Psoas muscle (tissue), 8 donors: Measurements from ENCODE around the gene RFX8. TPM values are rescaled to one million over a fixed set of nuclear protein-coding genes. Genes with fewer than 3 reads are reported as not detected.

ENCODE experiments used
- ATAC-seq, 4 donors: fragments of 200-7000 bp; cut with Tn5 transposase; one replicate each; pipeline ENCODE4 v1.9.1; 2020; ENCODE audit warnings: moderate library complexity in 3 of 4, mild to moderate bottlenecking in 2 of 4
- DNase-seq, 2 donors: peaks; one replicate each; pipeline ENCODE4 v3.0.0-alpha.2; 2020
- H3K27ac ChIP-seq: fragments of 200-600 bp; one replicate; pipeline ENCODE4 v1.8.0; 2022
- H3K27me3 ChIP-seq, 3 donors: fragments of 200-600 bp in 1 of 3; one replicate each; pipeline versions ENCODE4 v1.6.1 to v1.8.0; 2013 to 2022; ENCODE audit warnings: low read length in 2 of 3, mild to moderate bottlenecking in 2 of 3, moderate library complexity in 1 of 3; ENCODE audit not compliant: insufficient read depth in 3 of 3
- H3K36me3 ChIP-seq, 2 donors: fragments of 200-600 bp in 1 of 2; one replicate each; pipeline versions ENCODE4 v1.6.1 to v1.8.0; 2013 to 2022; ENCODE audit warnings: low read depth in 1 of 2, mild to moderate bottlenecking in 1 of 2, moderate library complexity in 1 of 2; ENCODE audit not compliant: insufficient read depth in 1 of 2
- H3K4me1 ChIP-seq: fragments of 200-600 bp; one replicate; pipeline ENCODE4 v1.8.0; 2022
- H3K4me3 ChIP-seq: fragments of 200-600 bp; one replicate; pipeline ENCODE4 v1.8.0; 2022; ENCODE audit warnings: mild to moderate bottlenecking
- H3K9me3 ChIP-seq: fragments of 200-600 bp; one replicate; pipeline ENCODE4 v1.8.0; 2022
- CTCF ChIP-seq: fragments of 200-600 bp; IDR thresholded peaks from one replicate; pipeline ENCODE4 v1.8.0; 2022; ENCODE audit warnings: antibody characterized with exemption
- WGBS, 3 donors: extraction: QIAGEN DNeasy Blood & Tissue Kit; methylation state at CpG; one replicate each; pipeline versions ENCODE4 v1.1.6 to v1.1.7; 2013; 5-methylcytosine and 5-hydroxymethylcytosine counted together
- intact Hi-C, 2 donors: fragments of 100-400 bp; cut with DNase I; formaldehyde crosslinking; loops; one replicate each; pipeline versions ENCODE4 v1.11.0 to v1.14.2; 2022
- polyA plus RNA-seq, 3 donors: library from polyadenylated mRNA; stranded (reverse); fragments of 200-250 nt; gene quantifications; one replicate each; pipeline ENCODE4 v1.2.3, GENCODE V29; 2013
- total RNA-seq, 4 donors: library from RNA; stranded (reverse); fragmentation: NEBNext Ultra II Directional in 2 of 4; extraction: Animal tissue kit (Norgen Biotek cat#: 25700) in 2 of 4; gene quantifications; one replicate each; pipeline versions ENCODE4 v1.2.1 to v1.2.4, GENCODE V29; 2021 to 2023
- donor health status: healthy with polysubstance abuse.
- donor health status: DM: no; HTN: no; CAD: no; lungs with moderate emphysema.
- donor health status: Bipolar disorder and iron deficiency.
- donor health status: healthy.
- donor health status: DM: yes; HTN: yes; CAD: no.
- donor health status: DM: no; HTN: no; CAD: no.
- donor health status: DM: no; HTN: no; CAD: no.
- donor health status: DM: yes; HTN: yes; CAD: no.

The RFX8 gene
- total and polyA plus RNA-seq, 7 donors, result 0.03 to 0.29 (median 0.12) TPM; not detected in 4

- Histone ChIP-seq H3K27ac (no peak overlapping the region), H3K9me3 (no peaks in the 10 kb centered on the region), H3K4me1 (no peaks in the 10 kb centered on the region), H3K4me3 (no peak overlapping the region), H3K36me3 (no peaks in the 10 kb centered on the region), H3K27me3 (peaks cover 0 to 17% (median 3%) of the 10 kb centered on the region in 3 donors)
- TF ChIP-seq CTCF, result no peak
- ATAC-seq (no peak), DNase-seq (no peak)
- WGBS, 3 donors, result 91 to 100% (median 100%) methylated on average over 1 of the region's 1 CpG
- intact Hi-C loops, result no loop called here
These were observed 71.2 kb downstream of the RFX8 start for GRCh38 chr2:101403745-101404144.

DNA sequence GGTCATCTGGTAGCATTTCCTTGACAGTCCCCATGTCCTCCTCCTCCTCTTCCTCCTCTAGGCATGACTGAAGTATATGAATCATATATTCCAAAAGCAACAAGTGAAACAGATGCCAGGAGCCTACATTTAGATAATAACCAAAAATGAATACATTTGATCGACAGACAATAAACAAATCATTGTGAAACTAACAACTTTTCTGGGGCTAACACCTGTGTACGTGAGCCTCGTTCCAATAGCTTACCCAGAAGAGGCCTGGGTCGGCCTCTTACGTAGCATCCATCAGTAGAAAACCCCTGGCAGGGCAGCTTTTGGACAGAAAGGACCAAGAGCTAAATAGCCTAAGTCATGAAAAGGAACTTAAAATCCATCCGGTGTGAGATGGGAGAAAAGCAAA is 72.3 kb downstream of the RFX8 start:
- Histone ChIP-seq H3K36me3 (no peaks in the 10 kb centered on the region), H3K27me3 (peaks cover 0 to 23% (median 0%) of the 10 kb centered on the region in 3 donors), H3K27ac (no peak overlapping the region), H3K4me3 (no peak overlapping the region), H3K4me1 (no peaks in the 10 kb centered on the region), H3K9me3 (no peaks in the 10 kb centered on the region)
- no peak for DNase-seq
- intact Hi-C loops, result no loop called here
- TF ChIP-seq CTCF, result no peak
- ATAC-seq, result no peak
- 91 to 95% (median 91%) methylated on average over 6 of the region's 6 CpGs for WGBS, 3 donors

- DNase-seq (no peak), ATAC-seq (no peak)
- WGBS, 3 donors, result 75 to 78% (median 76%) methylated on average over 5 of the region's 5 CpGs
- intact Hi-C loops, result no loop called here
- Histone ChIP-seq H3K4me1 (no peaks in the 10 kb centered on the region), H3K27me3 (peaks cover 0 to 28% (median 0%) of the 10 kb centered on the region in 3 donors), H3K27ac (no peak overlapping the region), H3K36me3 (no peaks in the 10 kb centered on the region), H3K4me3 (no peak overlapping the region), H3K9me3 (no peaks in the 10 kb centered on the region)
- no peak for TF ChIP-seq CTCF
These were observed 73.0 kb downstream of the RFX8 start for GRCh38 chr2:101401906-101402305.

DNA sequence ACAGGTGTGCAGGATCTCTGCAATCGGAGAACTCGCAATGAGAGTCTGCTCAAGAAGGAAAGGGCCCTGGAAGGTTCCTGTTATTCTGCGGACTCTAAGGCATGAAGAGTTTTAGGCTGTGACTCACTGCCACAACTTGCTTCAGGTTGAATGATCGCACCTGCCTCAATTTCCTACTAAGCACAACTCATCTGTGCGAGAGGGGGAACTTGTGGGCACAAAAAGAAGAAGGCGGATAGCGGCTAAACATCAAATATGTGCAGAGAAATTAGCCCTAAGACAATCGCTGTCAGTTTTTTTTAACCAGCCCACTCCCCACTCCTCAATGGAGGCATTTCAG is 73.6 kb downstream of the RFX8 start:
- Histone ChIP-seq H3K9me3 (no peaks in the 10 kb centered on the region), H3K4me3 (no peak overlapping the region), H3K27me3 (peaks cover 0 to 28% (median 0%) of the 10 kb centered on the region in 3 donors), H3K27ac (no peak overlapping the region), H3K4me1 (no peaks in the 10 kb centered on the region), H3K36me3 (no peaks in the 10 kb centered on the region)
- ATAC-seq, result no peak
- WGBS, 3 donors, result 84 to 85% (median 84%) methylated on average over 8 of the region's 8 CpGs
- DNase-seq, result no peak
- no peak for TF ChIP-seq CTCF
- intact Hi-C loops, result no loop called here
